Fibroblast of skin of right biceps (primary cell): ENCODE measurements around the gene CRAT.
A peak's percentile ranks its signal among the peaks of the same experiment; 100 is the strongest.
"Not testable (repeated sequence)": the region's sequence is repeated elsewhere in the genome, so short reads cannot be mapped to it uniquely, and the experiment has no call there.

Experiments
- DNase-seq: peaks from one replicate; pipeline ENCODE4 v3.0.0-alpha.2; 2013

CRAT gene

DNA sequence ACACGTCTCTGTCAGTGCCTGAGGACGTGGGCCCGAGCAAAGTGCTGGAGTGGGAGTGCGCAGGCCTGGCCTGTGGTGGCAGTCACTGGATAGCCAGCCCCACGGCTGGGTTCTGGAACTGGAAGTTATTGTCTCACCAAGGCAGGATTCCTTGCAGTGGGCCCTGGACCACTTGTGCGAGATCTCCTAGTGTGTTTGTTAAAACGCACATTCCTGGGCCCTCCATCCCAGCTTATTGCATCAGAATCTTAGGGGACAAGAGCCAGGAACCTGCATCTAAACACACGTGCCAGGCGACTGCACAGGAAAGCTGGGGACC is 27.5 kb upstream of the CRAT start:
- no peak for DNase-seq

DNA sequence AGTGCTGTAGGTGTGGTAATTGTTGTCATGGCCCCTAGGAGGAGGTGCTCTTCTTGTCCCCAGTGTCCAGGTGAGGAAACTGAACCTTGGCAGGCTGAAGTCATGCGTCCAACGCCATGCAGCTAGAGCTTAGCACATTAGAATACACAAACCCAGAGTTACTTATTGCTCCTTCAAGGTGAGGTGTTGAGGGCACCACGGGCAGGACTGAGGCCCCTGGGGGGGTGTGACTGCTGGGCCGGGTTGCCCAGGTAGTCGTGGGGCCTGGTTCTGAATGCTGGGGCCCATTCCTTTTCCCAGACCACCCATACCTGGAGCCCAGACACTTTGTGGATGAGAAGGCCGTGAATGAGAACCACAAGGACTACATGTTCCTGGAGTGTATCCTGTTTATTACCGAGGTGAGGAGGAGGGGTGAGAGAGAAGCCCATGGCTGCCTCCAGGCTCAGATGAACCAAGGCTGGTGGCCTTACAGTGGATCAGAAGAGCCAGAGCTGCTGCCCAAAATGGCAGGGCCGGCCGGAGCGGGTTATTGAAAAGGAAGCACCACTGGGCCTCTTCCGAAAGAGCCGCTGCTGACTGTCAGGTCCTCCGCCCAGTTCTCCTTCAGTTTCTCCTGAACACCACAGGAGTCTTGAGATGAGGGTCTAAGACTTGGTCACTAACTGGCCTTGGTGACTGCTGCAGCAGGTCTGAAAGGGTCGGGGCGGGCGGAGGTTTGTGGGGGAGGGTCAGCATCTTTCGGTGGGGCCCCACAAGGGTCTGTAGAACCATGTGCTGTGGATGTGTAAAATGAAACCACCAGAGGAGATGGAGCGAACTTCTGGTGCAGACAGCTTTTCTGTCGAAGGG is 26.9 kb upstream of the CRAT start:
- DNase-seq, result no peak

DNA sequence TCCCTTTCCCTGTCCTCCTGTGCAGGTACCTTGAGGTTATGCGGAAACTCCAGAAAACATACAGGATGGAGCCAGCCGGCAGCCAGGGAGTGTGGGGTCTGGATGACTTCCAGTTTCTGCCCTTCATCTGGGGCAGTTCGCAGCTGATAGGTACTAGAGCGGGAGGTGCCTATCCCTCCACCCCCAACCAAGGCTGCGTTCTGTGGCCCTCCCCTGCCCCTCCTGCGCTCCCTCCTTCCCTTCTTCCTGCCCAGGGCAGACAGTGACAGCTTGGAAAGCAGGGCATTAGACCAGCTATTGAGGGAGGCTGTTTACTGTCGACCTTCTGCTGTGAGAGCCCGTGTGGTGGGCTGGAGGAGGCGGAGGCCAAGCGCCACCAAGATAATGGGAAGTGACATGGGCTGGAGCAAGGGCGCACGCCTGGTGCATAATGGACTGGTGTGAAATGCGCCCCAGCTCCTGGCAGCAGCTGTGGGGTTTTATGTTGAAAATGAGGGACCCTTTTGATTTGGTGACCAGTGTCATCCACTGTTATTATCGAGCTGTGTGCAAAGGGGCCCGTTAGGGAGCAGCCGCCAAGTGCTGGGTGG is 25.9 kb upstream of the CRAT start:
- no peak for DNase-seq

DNA sequence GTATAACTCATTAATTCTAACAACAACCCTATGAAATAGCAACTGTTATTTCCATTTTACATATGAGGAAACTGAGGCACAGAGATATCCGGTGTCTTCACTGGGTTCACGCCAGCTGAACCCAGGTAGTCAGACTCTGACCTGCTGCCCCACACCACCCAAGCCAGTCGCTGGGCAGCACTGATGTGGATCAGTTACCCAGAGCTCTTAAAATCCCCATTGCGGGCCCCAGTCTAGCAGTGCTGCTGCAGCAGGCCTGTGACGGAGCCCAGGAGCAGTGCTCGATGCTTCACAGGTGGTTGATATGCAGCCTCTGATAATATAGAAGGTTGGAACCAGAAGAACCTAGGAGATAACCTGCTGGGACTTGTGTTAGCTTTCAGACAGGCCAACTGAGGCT is 24.9 kb upstream of the CRAT start:
- DNase-seq, result no peak

DNA sequence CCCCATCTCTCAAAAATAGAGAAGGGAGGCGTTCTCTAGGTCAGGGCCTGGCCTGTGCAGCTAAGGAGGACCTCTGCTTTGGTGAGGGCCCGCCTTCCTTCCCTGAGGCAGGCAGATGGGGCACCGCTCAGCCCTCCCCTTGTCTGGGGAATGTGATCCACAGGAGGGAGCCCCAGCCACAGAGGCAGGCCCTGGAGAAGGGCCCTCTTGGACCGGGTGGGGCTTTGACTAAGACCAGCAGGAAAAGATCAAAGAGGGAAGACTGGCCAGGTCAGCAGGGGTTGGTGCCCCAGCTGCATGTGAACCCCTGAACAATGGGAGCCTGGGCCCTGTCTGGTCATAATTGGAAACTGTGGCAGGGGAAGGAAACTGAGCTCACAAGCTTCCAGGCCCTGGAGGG is 22.5 kb upstream of the CRAT start:
- no peak for DNase-seq

DNA sequence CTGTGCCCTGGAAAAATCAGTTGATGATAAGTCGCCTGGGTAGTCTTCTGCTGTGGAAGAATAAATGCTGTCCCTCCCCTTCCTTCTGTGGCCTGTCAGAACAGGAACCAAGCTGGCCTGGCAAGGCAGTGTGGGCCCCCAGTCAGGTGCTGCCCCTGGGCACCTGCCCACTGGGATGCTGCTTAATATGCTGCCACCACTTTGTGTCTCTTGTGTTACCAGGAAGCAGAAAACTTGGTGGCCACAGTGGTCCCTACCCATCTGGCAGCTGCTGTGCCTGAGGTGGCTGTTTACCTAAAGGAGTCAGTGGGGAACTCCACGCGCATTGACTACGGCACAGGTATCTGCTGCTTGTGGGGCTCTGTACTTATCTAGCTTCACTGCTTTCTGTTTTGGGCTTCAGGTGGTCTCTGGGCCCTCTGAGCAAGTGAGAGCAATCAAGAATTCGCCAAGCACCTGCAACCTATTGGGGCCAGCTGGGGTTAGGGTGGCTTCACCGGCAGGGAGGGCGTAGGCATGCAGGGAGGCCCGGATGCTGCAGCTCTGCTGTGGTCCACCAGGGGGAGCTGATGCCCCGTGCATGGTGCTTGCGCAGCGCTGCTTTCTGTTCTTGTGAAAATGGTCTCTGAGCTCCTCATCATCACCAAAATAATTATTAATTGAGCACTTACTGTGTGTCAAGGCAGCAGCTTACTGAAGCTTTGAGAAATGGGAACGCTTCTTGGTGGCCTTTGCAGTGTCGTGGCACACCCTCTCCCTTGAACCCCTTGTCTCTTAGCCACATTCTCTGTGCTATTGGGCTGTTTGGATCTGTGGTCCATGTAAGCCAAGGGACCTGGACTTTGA is 20.9 kb upstream of the CRAT start:
- DNase-seq, result peak; percentile 61

DNA sequence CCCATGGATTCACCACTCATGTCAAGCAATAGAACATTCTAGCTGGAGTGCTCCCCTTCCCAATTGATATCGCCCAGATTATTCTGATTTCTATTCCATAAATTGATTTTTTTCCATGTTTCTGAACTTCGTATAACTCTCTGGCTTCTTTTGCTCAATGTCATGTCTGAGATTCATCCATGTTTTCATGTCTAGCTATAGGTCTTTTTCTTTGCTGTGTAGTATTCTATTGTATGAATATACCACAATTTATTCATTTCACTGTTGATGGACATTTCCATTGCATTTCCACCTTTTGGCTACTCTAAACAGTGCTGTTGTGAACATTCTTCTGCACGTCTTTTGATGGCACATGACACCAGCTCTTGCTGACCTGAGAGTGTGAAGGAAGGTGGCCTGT is 20.2 kb upstream of the CRAT start:
- no peak for DNase-seq

DNA sequence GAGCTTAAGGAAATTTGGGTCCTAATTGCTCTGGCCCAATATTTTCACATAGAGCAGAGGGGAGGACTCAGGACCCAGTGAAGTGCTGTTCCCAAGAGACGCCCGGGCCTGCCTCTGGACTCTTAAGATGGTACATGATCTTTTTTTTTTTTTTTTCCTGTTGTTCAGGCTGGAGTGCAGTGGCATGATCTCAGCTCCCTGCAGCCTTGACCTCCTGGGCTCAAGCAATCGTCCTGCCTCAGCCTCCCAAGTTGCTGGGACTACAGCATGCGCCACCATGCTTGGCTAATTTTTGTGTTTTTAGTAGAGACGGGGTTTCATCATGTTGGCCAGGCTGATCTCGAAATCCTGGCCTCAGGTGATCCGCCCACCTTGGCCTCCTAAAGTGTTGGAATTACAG is 19.7 kb upstream of the CRAT start:
- DNase-seq, result not testable (repeated sequence)

DNA sequence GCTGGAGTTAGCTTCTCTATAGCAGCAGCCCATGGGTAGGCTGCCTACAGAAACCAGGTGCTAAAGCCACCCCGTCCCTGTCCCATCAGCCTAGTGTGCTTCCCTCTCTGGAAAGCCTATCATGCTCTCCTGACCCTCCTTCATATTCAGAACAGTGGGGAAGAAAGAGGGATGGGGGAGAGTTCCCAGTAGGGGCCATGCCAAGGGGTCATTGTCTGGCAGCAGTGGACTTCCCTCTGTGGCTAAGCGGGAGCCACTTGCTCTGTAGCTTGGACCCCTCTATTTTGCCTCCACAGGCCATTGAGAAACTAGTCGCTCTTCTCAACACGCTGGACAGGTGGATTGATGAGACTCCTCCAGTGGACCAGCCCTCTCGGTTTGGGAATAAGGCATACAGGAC is 18.1 kb upstream of the CRAT start:
- no peak for DNase-seq

DNA sequence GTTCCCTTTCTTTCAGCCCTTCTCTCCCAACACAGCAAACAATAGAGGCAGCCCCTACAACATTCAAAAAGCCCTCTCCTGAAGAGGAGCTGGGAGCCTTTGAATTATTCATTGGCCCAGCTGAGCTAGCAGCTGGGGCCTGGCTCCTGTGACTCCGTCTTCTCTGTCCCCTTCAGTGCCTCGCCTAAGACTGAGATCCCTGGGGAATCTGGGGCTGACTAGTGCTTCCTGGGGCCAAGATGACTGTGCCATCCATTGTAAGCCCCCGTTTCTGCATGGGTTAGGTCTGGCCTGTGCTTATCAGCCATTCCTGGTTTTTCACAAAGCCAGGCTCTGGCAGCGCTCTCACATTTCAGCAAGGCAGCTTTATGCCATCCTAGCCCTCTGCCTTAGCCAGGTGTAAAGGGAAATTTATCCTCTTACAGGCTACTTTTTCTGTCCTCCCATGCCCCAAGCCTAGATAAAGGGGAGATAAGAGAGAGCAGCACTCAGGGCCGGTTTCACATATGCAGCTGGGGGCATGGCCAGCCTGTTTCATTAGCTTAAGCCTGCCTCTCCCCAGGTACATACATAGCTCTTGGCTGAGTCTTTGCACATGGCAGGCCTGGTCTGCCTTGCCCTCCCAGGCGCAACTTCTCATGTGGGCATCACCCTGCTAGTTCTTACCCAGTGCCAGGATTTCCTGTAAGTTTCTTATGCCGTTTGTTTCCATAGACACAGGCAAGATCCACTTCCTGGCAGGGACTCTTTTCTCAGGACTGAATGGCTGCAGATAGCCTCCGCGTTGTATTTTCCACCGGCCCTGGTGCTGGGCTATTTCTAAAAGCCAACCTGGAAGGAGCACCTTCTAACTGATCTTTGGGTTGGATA is 16.4 kb upstream of the CRAT start:
- DNase-seq, result no peak

DNA sequence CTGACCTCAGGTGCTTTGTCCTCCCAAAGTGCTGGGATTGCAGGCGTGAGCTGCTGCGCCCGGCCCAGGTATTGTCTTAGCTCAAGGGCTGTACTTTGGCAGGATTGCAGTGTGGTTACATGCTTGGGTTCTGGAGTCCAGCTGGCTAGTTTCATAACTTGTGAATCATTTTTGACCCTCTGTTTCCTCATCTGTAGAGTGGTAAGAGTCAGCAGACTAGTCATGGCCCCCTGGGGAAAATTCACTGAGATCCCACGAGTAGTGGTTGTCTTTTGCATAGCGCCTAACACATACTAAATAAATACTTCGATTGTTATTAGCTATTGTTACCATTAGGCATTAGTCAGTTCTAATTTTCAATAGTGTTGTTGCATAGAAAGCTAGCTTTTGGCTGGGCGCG is 14.9 kb upstream of the CRAT start:
- DNase-seq, result peak; percentile 79

DNA sequence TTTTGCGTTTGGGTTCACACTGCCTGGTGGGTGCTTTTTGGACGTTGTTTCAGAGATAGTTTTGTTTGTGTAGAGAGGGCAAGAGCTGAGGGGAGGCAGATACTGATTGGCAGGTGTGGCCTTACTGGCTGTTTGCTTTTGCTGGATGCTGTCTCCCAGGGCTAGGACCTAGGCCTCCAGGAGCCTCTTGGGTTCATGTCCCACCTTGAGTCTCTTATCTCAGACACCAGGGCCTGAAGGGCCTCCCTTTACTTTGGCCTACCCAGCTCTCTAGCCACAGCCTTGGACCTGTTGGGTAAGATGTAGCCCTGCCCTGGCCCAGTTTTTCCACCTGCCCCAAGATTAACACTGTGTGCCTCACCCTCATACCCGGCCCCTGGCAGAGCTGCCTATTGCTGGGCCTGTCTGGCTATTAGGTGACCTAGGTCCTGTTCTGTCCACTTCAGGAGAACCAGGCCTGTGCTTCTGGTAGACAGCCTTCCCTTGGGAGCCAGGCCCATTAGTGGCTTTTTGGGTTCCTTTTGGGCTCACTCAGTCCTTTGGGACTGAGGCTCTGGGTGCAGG is 14.0 kb upstream of the CRAT start:
- no peak for DNase-seq

DNA sequence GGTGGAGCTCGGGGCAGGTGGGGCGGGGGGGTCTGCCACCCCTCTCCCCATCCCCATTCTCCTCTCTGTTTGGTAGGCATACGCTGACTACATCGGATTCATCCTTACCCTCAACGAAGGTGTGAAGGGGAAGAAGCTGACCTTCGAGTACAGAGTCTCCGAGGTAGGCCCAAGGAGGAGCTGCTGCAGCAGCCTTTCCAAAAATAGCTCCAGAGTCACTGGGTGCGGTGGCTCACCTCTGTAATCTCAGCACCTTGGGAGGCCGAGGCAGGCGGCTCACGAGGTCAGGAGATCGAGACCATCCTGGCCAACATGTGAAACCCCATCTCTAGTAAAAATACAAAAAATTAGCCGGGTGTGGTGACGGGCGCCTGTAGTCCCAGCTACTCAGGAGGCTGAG is 12.4 kb upstream of the CRAT start:
- not testable (repeated sequence) for DNase-seq

DNA sequence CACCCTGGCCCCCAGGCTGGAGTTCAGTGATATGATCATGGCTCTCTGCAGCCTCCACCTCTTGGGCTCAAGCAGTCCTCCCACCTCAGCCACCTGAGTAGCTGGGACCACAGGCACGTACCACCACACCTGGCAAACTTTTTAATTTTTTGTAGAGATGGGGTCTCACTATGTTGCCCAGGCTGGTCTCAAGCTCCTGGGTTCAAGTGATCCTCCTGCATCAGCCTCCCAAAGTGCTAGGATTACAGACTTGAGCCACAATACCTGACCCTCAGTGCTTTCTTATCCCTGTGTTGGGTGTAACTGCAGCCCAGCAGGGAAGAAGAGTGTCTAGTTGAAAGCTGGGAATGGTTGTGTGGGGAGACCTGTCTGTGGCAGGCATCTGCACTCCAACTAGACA is 11.5 kb upstream of the CRAT start:
- DNase-seq, result no peak

DNA sequence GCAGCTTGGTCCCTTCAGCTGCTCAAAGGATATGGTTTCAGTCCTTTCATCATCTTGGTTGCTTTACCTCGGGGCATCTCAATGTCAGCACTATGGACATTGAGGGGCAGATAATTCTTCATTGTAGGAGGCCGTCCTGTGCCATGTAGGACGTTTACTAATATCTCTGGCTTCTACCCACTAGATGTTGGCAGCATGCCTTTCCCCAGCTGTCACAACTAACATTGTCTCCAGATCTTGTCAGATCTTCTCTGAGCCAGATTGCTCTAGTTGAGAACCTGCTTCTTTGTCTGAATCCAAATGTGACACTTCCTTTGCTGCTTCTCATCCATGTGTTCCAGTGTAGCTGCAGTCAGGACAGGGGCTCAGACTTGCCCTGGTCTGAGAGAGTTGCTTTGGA is 10.9 kb upstream of the CRAT start:
- DNase-seq, result peak; percentile 23

DNA sequence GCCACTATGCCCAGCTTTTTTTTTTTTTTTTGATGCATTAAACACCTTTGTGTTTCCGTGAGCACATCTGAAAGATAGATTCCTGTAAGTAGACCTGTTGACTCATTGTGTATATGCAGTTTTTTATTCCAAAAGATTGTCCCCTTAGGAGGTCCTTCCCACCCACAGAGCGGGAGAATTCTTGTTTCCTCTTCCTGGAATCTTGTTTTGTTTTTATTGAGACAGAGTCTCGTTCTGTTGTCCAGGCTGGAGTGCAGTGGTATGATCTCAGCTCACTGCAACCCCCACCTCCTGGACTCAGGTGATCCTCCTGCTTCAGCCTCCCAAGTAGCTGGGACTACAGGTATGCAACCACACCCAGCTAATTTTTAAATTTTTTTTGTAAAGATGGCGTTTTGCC is 8.2 kb upstream of the CRAT start:
- DNase-seq, result no peak

DNA sequence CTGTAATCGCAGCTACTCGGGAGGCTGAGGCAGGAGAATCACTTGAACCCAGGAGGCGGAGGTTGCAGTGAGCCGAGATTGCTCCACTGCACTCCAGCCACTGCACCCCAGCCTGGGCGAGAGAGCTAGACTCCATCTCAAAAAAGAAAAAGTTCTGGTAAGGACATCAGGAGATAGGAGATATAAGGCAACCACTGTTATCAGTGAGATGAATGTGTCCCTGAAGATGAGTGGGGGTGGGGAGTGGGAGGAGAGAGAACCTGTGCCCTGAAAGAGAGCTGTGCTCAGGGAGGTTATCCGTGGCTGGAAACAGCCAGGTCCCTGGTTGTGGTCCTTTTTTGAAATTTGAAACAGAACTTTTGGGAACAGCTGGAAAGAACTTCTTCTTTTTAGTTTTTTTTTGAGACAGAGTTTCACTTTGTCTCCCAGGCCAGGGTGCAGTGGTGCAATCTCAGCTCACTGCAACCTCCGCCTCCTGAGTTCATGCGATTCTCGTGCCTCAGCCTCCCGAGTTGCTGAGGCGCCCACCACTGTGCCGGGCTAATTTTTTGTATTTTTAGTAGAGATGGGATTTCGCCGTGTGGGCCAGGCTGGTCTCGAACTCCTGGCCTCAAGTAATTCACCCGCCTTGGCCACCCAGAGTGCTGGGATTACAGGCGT is 3.2 kb upstream of the CRAT start:
- no peak for DNase-seq

DNA sequence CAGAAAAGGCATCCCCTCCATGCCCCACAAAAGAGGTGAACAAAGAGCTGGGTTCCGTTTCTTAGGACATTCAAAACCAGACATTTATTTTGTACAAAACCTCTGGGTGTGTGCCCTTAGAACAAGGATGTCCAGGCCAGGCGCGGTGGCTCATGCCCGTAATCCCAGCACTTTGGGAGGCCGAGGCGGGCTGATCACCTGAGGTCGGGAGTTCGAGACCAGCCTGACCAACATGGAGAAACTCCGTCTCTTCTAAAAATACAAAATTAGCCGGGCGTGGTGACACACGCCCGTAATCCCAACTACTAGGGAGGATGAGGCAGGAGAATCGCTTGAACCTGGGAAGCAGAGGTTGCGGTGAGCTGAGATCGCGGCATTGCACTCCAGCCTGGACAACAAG is 1.9 kb upstream of the CRAT start:
- DNase-seq, result not testable (repeated sequence)

DNA sequence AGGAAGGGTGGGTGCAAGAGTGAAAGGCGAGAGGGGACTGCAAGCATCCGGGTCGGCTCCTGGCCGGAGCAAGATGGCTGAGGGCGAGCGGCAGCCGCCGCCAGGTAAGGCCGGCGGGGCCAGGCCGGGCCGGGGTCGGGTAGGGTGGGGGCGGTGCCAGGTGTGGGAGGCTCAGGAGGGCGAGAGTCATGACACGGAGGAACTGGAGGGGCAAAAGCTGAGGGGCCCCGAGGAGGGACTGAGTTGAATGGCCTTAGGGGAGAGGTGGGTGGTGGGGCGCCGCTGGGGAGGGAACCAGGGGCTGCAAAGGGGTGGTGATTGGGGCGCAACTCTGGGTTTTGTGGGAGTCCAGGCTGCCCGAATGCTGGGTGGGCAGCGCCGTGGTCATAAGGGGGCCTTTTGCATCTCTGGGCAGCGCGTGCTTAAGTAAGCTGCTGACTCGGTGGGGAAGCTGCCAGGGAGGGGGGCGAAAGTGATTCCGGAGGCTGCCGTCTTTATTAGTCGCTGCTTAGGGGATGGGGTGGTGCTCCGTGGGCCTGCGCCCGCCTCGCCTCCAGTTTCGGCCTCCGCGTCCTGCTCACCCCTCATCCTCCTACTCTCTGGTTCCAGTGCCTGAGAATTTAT is 1.0 kb upstream of the CRAT start:
- peak; percentile 62 for DNase-seq

DNA sequence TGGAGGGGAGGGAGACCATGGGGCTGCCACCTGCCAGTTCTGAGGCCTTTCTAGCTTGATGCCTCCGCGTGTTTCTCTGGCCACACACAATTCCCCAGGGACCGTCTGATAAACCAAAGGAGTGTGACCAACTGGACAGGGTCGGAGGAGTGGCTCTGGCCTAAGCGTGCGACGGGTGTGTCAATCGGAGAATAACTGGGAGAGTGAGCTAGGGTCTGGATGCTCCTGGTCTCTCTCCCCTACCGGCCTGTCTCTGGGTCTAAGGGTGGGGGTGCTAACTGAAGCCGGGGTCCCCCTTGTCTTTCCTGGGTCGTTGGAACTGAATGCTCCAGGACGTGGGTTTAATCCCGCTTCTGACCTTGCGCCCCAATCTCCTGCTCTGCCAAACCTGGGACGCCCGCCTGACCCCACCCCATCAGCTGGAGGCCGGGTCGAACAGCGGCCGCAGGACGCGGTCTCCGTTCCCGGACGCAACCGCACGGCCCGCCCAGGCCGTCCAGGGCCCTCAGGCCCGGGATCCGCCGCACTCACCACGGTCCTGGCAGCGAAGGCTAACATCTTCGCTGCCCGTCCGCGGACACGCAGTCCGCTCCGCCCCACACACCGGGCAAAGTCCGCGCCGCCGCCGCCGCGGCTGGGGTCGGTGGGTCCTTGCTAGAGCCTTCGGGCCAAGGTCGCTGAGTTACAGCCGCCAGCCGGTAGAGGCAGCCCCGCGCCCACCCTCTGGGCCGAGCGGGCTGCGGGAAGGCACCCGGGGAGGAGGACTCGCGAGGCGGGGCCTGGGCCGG is 447 bp downstream of the CRAT start:
- peak; percentile 24 for DNase-seq

DNA sequence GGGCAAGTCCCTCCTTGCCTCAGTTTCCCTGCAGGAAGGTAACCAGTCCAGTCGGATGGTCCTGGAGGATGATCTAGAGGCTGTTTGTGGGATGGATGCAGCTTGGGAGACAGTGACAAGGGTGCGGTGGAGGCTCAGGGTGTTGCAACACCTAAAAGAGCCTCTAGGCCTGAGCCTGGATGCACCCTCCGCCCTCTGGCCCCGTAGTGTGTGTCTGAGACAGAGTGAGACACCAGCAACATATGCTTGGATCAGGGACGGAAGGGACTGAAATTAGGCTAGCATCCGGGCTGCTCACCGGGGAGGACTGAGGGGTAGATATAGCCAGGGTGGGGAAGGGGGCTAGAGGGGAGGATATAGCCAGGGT is 1.1 kb downstream of the CRAT start:
- peak; percentile 19 for DNase-seq
